A549 (cell line): Measurements from ENCODE around the gene SPOP. TPM values are rescaled to one million over a fixed set of nuclear protein-coding genes. Genes with fewer than 3 reads are reported as not detected.

Experiments used
- ATAC-seq, 2 experiments: fragments of 200-7000 bp in 1 of 2; fragments of >200 bp in 1 of 2; cut with Nextera tagmentation in 1 of 2; cut with Tn5 transposase in 1 of 2; 3 replicates each; pipeline versions ENCODE4 v1.8.0 to v1.9.1; 2018 to 2020; ENCODE audit warnings: mild to moderate bottlenecking in 1 of 2, moderate library complexity in 1 of 2
- CTCF ChIA-PET: fragments of 300-600 bp; sonication (Branson Sonifier 250); formaldehyde crosslinking; extraction: SDS; loops from one replicate; lab custom pipeline; 2021; ENCODE audit warnings: antibody characterized with exemption, inconsistent platforms; lab: Yijun Ruan, JAX
- POLR2A ChIA-PET: fragments of 350-600 bp; formaldehyde crosslinking; extraction: SDS; loops from one replicate; lab custom pipeline; 2021; ENCODE audit warnings: antibody characterized with exemption, inconsistent platforms; lab: Yijun Ruan, JAX
- DNase-seq, 2 experiments: peaks; one replicate each; pipeline versions ENCODE4 v3.0.0 to v3.0.0-alpha.2; 2011 to 2016; ENCODE audit warnings: low read depth in 1 of 2, low spot score in 1 of 2
- FAIRE-seq: peaks from 2 replicates; lab custom pipeline; 2011; peaks lifted over from hg19 to GRCh38; lab: Jason Lieb, UNC
- H3K27ac ChIP-seq, 2 experiments: fragments of >200 bp; sonication (Bioruptor Twin); formaldehyde crosslinking; 3 replicates each; pipeline ENCODE4 v1.5.1; 2016 to 2017
- H3K4me1 ChIP-seq: fragments of >200 bp; sonication (Bioruptor Twin); formaldehyde crosslinking; 3 replicates; pipeline ENCODE4 v1.6.1; 2016
- H3K4me2 ChIP-seq: fragments of >200 bp; sonication (Bioruptor Twin); formaldehyde crosslinking; 3 replicates; pipeline ENCODE4 v1.6.1; 2016
- H3K4me3 ChIP-seq: fragments of >200 bp; sonication (Bioruptor Twin); formaldehyde crosslinking; 3 replicates; pipeline ENCODE4 v1.5.1; 2016
- H3K9me3 ChIP-seq: fragments of >200 bp; sonication (Bioruptor Twin); formaldehyde crosslinking; 3 replicates; pipeline ENCODE4 v1.6.1; 2016
- BCL3 ChIP-seq: fragments of >200 bp; sonication (Bioruptor Twin); formaldehyde crosslinking; IDR thresholded peaks from 3 replicates; pipeline ENCODE4 v1.6.1; 2016
- CEBPB ChIP-seq, 2 experiments: fragments of >200 bp in 1 of 2; sonication (Bioruptor Twin) in 1 of 2; formaldehyde crosslinking in 1 of 2; IDR thresholded peaks; 2 replicates each; pipeline ENCODE4 v1.6.1; 2012 to 2016
- E2F6 ChIP-seq: IDR thresholded peaks from 2 replicates; pipeline ENCODE4 v1.6.1; 2012; ENCODE audit warnings: low read depth, borderline replicate concordance
- EP300 ChIP-seq, 2 experiments: fragments of >200 bp; sonication (Bioruptor Twin); formaldehyde crosslinking; IDR thresholded peaks; 2 replicates in 1 of 2; 3 replicates in 1 of 2; pipeline ENCODE4 v1.6.1; 2016 to 2017
- FOSB ChIP-seq: fragments of 250-450 bp; sonication (Bioruptor Pico); IDR thresholded peaks from 2 replicates; pipeline ENCODE4 v1.5.0; 2020; ENCODE audit warnings: mild to moderate bottlenecking, moderate library complexity
- HES2 ChIP-seq: fragments of >200 bp; sonication (Bioruptor Twin); formaldehyde crosslinking; IDR thresholded peaks from 2 replicates; pipeline ENCODE4 v1.6.1; 2016
- HMGXB4 ChIP-seq: fragments of 250-450 bp; sonication (Bioruptor Pico); IDR thresholded peaks from 2 replicates; pipeline ENCODE4 v1.5.0; 2021; ENCODE audit warnings: mild to moderate bottlenecking, moderate library complexity, borderline replicate concordance
- HOXB13 ChIP-seq: fragments of 250-450 bp; sonication (Bioruptor Pico); IDR thresholded peaks from 2 replicates; pipeline ENCODE4 v1.5.0; 2020; ENCODE audit warnings: low read depth, mild to moderate bottlenecking, moderate library complexity
- JUNB ChIP-seq: fragments of >200 bp; sonication (Bioruptor Twin); formaldehyde crosslinking; IDR thresholded peaks from 2 replicates; pipeline ENCODE4 v1.6.1; 2016
- KDM1A ChIP-seq: fragments of 200-600 bp; sonication (generic); IDR thresholded peaks from 2 replicates; pipeline ENCODE4 v1.6.1; 2016; ENCODE audit warnings: low read depth, mild to moderate bottlenecking
- MAFK ChIP-seq: fragments of 450-650 bp; IDR thresholded peaks from 2 replicates; pipeline ENCODE4 v1.6.1; 2014; ENCODE audit not compliant: partially characterized antibody
- MAX ChIP-seq: IDR thresholded peaks from 2 replicates; pipeline ENCODE4 v1.6.1; 2012
- MAZ ChIP-seq: fragments of 150-350 bp; IDR thresholded peaks from 2 replicates; pipeline ENCODE4 v1.6.1; 2014; ENCODE audit warnings: antibody characterized with exemption, low read depth, low read length, borderline replicate concordance
- MYC ChIP-seq: IDR thresholded peaks from 2 replicates; pipeline ENCODE4 v1.6.1; 2012; ENCODE audit warnings: mild to moderate bottlenecking, inconsistent platforms, low read length, improper control_type of control experiment, borderline replicate concordance
- NFE2L2 ChIP-seq: fragments of 150-350 bp; conservative IDR thresholded peaks from 2 replicates; pipeline ENCODE4 v1.6.1; 2014; ENCODE audit warnings: low read length
- NR3C1 ChIP-seq: fragments of >200 bp; sonication (Bioruptor Twin); formaldehyde crosslinking; IDR thresholded peaks from 3 replicates; pipeline ENCODE4 v1.6.1; 2017
- POLR2A ChIP-seq: IDR thresholded peaks from 2 replicates; pipeline ENCODE4 v1.6.1; 2012; ENCODE audit warnings: mild to moderate bottlenecking, low read length
- POLR2AphosphoS2 ChIP-seq: conservative IDR thresholded peaks from 2 replicates; pipeline ENCODE4 v1.6.1; 2012; ENCODE audit warnings: low read length, improper control_type of control experiment, inconsistent platforms
- RAD21 ChIP-seq, 2 experiments: fragments of >200 bp in 1 of 2; sonication (Bioruptor Twin) in 1 of 2; formaldehyde crosslinking in 1 of 2; IDR thresholded peaks in 1 of 2; conservative IDR thresholded peaks in 1 of 2; 2 replicates in 1 of 2; 3 replicates in 1 of 2; pipeline ENCODE4 v1.6.1; 2012 to 2018; ENCODE audit warnings: inconsistent platforms in 1 of 2
- RARB ChIP-seq: fragments of 250-450 bp; sonication (Bioruptor Pico); IDR thresholded peaks from 2 replicates; pipeline ENCODE4 v1.8.0; 2021; ENCODE audit warnings: mild to moderate bottlenecking, moderate library complexity
- RFX5 ChIP-seq: fragments of 450-650 bp; IDR thresholded peaks from 2 replicates; pipeline ENCODE4 v1.7.1; 2014; ENCODE audit warnings: antibody characterized with exemption, mild to moderate bottlenecking, moderate library complexity
- RNF2 ChIP-seq: fragments of 200-600 bp; sonication (generic); IDR thresholded peaks from 2 replicates; pipeline ENCODE4 v1.6.1; 2016; ENCODE audit warnings: low read depth, mild to moderate bottlenecking, antibody characterized with exemption, moderate library complexity, borderline replicate concordance
- SMC3 ChIP-seq: fragments of >200 bp; sonication (Bioruptor Twin); formaldehyde crosslinking; IDR thresholded peaks from 3 replicates; pipeline ENCODE4 v1.6.1; 2018; ENCODE audit warnings: inconsistent platforms
- USF2 ChIP-seq: fragments of 450-650 bp; IDR thresholded peaks from 2 replicates; pipeline ENCODE4 v1.6.1; 2014; ENCODE audit warnings: antibody characterized with exemption
- ZC3H11A ChIP-seq: fragments of 450-650 bp; IDR thresholded peaks from 2 replicates; pipeline ENCODE4 v1.6.1; 2014; ENCODE audit warnings: antibody characterized with exemption, mild to moderate bottlenecking
- ZNF302 ChIP-seq: fragments of 250-450 bp; sonication (Bioruptor Pico); IDR thresholded peaks from 2 replicates; pipeline ENCODE4 v1.9.0; 2021; ENCODE audit warnings: inconsistent platforms, mild to moderate bottlenecking, moderate library complexity
- ZSCAN20 ChIP-seq: fragments of 250-450 bp; sonication (Bioruptor Pico); IDR thresholded peaks from 2 replicates; pipeline ENCODE4 v1.8.0; 2022; ENCODE audit warnings: mild to moderate bottlenecking, moderate library complexity
- WGBS: methylation state at CpG from one replicate; pipeline ENCODE4 v1.1.6; 2017; ENCODE audit errors: missing lambda C conversion rate; 5-methylcytosine and 5-hydroxymethylcytosine counted together
- polyA plus RNA-seq, 4 experiments: library from polyadenylated mRNA; depleted of rRNA in 3 of 4; stranded (reverse); fragments of >200 nt; fragmentation: RNase III in 1 of 4; extraction: RNeasy Plus Mini Kit Qiagen cat#74134 plus additional on column Dnase treatment in 1 of 4; gene quantifications; 2 replicates in 3 of 4; 3 replicates in 1 of 4; pipeline ENCODE4 v1.2.3, GENCODE V29; 2011 to 2017

Gene SPOP
- polyA plus RNA-seq, 2 of the 4 experiments (the other 2 are of a cell fraction), result 49.5 to 57.2 TPM

- Histone ChIP-seq H3K9me3 (no peaks in the 10 kb centered on the region), H3K4me2 (no peak overlapping the region), H3K27ac (no peak overlapping the region), H3K4me3 (no peak overlapping the region), H3K4me1 (no peaks in the 10 kb centered on the region)
- 76% methylated on average over 6 of the region's 6 CpGs for whole genome bisulfite sequencing
- FAIRE-seq (no peak), ATAC-seq (no peak), DNase-seq (no peak)
- TF ChIP-seq CEBPB (IDR thresholded peaks at IDR 0.05) (no peak), SMC3 (no peak), USF2 (no peak), FOSB (CRISPR knock-in tag) (no peak), KDM1A (no peak), HOXB13 (CRISPR knock-in tag) (no peak), MAZ (no peak), ZC3H11A (no peak), BCL3 (no peak), POLR2A (no peak), NFE2L2 (no peak), POLR2AphosphoS2 (no peak), RAD21 (conservative IDR thresholded peaks at IDR 0.05 in 1 of 2, IDR thresholded peaks at IDR 0.05 in 1 of 2) (no peak), NR3C1 (no peak), HES2 (no peak)
- ChIA-PET CTCF (interaction anchor here (1.0 to 40.8 kb wide), 4 partner anchors 12 to 121 kb away, joined by 3 to 2008 read pairs (median 52); partner anchors contain the start of gene SLC35B1), POLR2A (no interaction called here)
These were observed 96.3 kb downstream of the SPOP start for GRCh38 chr17:49581648-49581998.

- FAIRE-seq (no peak), DNase-seq (no peak), ATAC-seq (no peak)
- CTCF ChIA-PET, result interaction anchor here (0.6 to 40.8 kb wide), 10 partner anchors 10 to 417 kb away, joined by 3 to 2008 read pairs (median 6); partner anchors contain the start of gene SLC35B1
- no peak overlapping the region for H3K4me3 ChIP-seq
- no peaks in the 10 kb centered on the region for H3K4me1 ChIP-seq
- H3K27ac ChIP-seq, result no peak overlapping the region
- TF ChIP-seq MAZ, result no peak
- TF ChIP-seq ZNF302 (CRISPR knock-in tag), result no peak
- TF ChIP-seq HMGXB4 (CRISPR knock-in tag), result no peak
- TF ChIP-seq MAFK, result no peak
- TF ChIP-seq SMC3, result no peak
- no peak for TF ChIP-seq ZSCAN20 (CRISPR knock-in tag)
- no peak for TF ChIP-seq JUNB
- no peak for TF ChIP-seq NR3C1
- TF ChIP-seq MAX, result no peak
- TF ChIP-seq FOSB (CRISPR knock-in tag), result no peak
- TF ChIP-seq E2F6, result no peak
- TF ChIP-seq MYC, result no peak
- TF ChIP-seq POLR2AphosphoS2, result no peak
- no peak for TF ChIP-seq RFX5
- no peak for TF ChIP-seq RARB (CRISPR knock-in tag)
- no peak for TF ChIP-seq RNF2
- TF ChIP-seq EP300 (IDR thresholded peaks at IDR 0.05), result no peak
- TF ChIP-seq RAD21 (conservative IDR thresholded peaks at IDR 0.05 in 1 of 2, IDR thresholded peaks at IDR 0.05 in 1 of 2), result no peak
- POLR2A ChIA-PET, result no interaction called here
- H3K4me2 ChIP-seq, result no peak overlapping the region
- WGBS, result 87% methylated on average over 12 of the region's 12 CpGs
- H3K9me3 ChIP-seq, result no peaks in the 10 kb centered on the region
These were observed 96.8 kb downstream of the SPOP start for GRCh38 chr17:49580981-49581647.
